Retinal pigment epithelial cell (primary cell): ENCODE results near the gene JPH2.

Experiments used
- DNase-seq: peaks from one replicate; pipeline ENCODE4 v3.0.0-alpha.2; 2010; ENCODE audit warnings: low read depth
- H3K4me3 ChIP-seq: 2 replicates; pipeline ENCODE4 v1.5.1; 2011; ENCODE audit warnings: mild to moderate bottlenecking, low read length, control low read depth, moderate library complexity
- TF ChIP-seq, protein P1 (sequence below): conservative IDR thresholded peaks from 2 replicates; pipeline ENCODE4 v1.5.1; 2011; ENCODE audit warnings: low read depth, low read length, control low read depth, inconsistent platforms

Gene JPH2

DNA sequence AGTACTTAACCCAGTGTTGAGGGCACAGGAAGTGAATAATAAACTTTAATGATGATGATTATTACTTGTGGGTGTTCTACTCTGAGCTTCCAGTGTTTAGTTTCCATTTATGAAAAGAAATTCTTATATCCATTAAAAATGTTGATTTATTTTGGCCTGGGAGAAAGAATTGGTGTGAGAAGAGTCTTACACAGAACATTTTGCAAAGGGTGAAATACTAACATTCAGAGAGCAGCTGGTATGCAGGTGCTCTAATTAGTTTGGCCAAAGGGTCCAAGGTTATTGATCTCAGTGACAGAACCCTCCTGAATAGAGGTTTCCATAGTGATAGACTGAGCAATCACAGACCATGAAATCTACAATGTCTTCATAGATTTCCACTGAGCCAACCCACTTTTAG lies 19.1 kb upstream of the JPH2 start:
- no peak for DNase-seq
- TF ChIP-seq, protein P1, sequence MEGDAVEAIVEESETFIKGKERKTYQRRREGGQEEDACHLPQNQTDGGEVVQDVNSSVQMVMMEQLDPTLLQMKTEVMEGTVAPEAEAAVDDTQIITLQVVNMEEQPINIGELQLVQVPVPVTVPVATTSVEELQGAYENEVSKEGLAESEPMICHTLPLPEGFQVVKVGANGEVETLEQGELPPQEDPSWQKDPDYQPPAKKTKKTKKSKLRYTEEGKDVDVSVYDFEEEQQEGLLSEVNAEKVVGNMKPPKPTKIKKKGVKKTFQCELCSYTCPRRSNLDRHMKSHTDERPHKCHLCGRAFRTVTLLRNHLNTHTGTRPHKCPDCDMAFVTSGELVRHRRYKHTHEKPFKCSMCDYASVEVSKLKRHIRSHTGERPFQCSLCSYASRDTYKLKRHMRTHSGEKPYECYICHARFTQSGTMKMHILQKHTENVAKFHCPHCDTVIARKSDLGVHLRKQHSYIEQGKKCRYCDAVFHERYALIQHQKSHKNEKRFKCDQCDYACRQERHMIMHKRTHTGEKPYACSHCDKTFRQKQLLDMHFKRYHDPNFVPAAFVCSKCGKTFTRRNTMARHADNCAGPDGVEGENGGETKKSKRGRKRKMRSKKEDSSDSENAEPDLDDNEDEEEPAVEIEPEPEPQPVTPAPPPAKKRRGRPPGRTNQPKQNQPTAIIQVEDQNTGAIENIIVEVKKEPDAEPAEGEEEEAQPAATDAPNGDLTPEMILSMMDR, result no peak

DNA sequence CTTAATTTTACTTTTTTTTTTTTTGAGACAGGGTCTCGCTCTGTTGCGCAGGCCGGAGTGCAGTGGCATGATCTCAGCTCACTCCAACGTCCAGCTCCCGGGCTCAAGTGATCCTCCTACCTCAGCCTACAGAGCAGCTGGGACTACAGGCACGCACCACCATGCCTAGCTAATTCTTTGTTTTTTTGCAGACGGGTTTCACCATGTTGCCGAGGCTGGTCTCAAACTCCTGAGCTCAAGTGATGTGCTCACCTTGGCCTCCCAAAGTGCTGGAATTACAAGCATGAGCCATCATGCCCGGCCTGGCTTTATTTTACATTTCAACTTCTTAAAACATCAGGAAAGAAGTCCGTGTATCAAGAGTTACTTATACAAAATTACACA lies 17.8 kb upstream of the JPH2 start:
- TF ChIP-seq, protein P1, result no peak
- DNase-seq, result no peak
- no peak overlapping the region for H3K4me3 ChIP-seq

More for the DNA sequence above, 19.1 kb upstream of the JPH2 start:
- no peak overlapping the region for H3K4me3 ChIP-seq

DNA sequence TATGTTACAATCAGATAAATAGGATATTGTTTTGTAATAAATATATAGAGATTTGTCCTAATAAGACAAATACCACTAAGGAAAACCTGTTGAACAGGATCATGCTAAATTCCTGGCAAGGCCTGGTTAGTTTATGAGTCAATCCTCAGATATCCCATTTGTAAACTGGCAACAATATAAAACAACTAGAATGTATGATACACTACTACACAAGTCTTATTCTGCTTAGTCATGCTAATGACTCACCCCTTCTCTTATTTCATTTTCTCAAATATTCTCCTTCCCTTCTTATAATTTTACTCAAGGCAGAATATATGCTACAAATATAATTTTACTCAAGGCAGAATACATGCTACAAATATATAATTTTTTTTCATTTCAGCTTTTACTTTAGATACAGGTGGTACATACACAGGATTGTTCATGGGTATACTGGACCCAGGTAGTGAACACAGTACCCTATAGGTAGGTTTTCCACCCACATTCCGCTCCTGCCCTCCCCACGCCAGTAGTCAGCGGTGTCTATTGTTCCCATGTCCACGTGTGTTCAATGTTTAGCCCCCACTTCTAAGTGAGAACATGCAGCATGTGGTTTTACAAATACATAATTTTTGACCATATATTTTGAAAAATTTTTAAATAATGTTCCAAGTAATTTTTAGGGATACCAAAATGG lies 17.3 kb upstream of the JPH2 start:
- TF ChIP-seq, protein P1, result no peak
- no peak overlapping the region for H3K4me3 ChIP-seq
- peak; percentile 85 for DNase-seq

DNA sequence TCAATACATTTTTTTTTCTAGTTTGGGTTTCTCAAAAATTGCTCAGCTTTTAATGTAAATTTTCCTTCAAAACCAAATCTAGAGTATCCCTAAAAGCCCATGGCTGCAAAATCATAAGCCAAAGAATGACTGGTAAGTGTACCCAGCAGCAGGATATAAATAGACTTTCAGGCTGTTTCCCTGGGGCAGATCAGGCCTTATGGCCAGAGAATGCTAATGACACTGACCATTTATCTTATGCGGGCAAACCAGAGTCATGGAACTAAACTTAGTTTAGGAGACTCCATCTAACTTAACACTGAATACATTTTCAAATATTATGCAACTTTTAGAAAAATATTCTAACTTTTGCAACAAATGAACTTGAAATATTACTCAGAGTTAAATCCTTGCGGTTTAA lies 16.2 kb upstream of the JPH2 start:
- no peak overlapping the region for H3K4me3 ChIP-seq
- TF ChIP-seq, protein P1, result no peak
- DNase-seq, result no peak

DNA sequence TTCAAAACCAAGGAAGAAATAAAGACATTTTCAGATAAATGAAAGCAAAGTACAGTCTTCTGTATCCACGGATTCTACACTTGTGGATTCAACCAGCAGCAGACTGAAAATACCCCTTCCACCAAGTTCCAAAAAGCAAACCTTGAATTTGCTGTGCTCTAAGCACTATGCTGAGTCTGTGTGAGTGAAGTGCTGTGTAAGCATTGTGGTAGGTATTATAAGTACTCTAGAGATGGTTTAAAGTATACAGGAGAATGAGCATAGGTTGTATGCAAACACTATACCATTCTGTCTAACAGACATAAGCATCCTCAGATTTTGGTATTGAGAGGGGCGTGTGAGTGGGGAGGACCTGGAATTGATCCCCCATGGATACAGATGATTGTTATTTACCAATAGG lies 14.0 kb upstream of the JPH2 start:
- TF ChIP-seq, protein P1, result no peak
- no peak overlapping the region for H3K4me3 ChIP-seq
- DNase-seq, result no peak

DNA sequence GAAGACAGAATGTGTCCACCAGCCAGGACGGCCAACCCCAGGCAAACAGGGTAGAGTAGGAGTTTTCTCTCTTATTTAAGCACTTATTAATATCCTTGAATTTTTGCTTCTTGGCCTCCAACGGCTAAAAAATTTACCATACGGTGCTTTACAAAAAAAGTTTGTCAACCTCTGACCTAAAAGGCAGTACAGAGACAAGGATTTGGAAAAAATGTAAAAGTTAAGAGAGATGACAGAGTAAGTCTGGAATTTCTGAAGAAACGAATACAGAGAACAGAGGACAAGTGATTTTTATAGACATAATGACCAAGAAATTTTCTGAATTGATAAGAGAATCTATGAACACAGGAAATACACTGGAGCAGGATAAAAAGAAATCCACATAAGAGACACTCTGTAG lies 13.4 kb upstream of the JPH2 start:
- H3K4me3 ChIP-seq, result no peak overlapping the region
- TF ChIP-seq, protein P1, result no peak
- DNase-seq, result no peak

DNA sequence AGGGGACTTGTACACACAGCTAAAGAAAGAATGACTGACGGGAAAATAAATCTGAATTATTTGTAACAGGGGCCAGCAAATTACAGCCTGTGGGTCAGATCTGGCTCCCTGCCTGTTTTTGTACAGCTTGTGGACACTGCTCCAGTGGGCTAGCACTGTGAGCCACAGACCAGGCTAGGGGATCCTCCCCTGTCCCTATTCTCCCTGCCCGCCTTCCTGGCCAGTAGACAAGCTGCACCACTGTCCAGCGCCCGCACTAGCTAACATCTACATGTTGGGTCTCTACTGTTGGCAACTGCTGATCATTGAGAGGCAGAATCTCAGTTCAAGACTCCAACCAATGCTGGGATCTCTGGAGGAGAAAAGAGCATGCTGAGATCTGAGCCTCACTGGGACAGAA lies 12.9 kb upstream of the JPH2 start:
- DNase-seq, result no peak
- TF ChIP-seq, protein P1, result no peak
- no peak overlapping the region for H3K4me3 ChIP-seq
